Renal cortex interstitium (tissue), 11 donors: ENCODE measurements around the gene MCU. TPM values are rescaled to one million over a fixed set of nuclear protein-coding genes. Genes with fewer than 3 reads are reported as not detected.

Experiments
- DNase-seq, 11 donors: peaks; one replicate each; pipeline ENCODE4 v3.0.0-alpha.2; 2013; ENCODE audit warnings: low read depth in 9 of 11, low spot score in 4 of 11; ENCODE audit errors: extremely low read depth in 1 of 11
- polyA plus RNA-seq, 3 donors: library from polyadenylated mRNA; unstranded; fragments of 120-200 nt; gene quantifications; one replicate each; pipeline ENCODE4 v1.2.1, GENCODE V29; 2013; ENCODE audit not compliant: insufficient read length in 3 of 3

MCU gene
- polyA plus RNA-seq, 3 donors, result 41.0 to 51.6 (median 44.1) TPM

DNA sequence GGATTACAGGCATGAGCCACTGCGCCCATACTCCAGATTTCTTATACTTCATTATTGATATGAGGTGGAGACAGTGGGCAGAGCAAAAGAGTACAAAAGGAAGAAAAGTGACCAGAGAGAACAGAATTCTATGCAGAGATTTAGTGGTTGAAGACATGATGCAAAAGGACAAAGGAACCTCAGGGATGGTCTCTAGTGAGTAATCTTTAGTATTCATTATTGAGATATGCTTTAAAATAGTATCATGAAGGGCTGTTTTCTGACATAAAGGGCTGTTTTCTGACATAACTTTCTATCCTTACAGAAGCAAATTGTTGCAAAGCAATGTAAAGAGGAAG is 120.4 kb downstream of the MCU start:
- no peak for DNase-seq

DNA sequence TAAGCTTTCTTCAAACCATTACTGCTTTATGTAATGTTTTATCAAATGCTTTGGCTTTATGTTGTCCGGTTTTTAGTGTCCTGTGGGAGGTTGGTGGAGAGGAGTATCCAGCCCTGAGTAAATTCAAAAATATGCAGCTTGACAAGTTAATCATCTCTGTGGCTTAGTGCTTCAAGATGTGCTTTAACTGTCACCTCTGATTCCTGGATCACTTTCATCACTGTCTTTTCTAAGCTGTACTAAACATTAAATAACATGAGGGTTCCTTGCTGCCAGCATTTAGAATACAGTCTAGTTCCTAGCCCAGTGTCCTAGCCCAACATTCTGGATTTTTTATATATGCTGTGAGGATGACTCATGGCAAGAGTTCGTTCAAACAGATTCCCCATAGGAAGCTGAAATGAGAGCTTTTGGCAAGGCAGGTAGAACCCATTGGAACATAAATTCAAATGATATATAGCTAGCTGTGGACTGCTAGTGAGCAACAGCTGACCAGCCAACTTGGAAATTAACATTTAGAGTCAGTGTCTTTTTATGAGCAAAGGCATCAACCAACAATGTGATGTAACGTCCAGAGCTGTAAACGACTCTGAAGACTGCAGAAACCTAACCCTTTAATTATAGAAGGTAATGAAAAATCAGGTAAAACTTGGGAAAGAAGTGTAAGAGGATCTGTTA is 120.9 kb downstream of the MCU start:
- no peak for DNase-seq

DNA sequence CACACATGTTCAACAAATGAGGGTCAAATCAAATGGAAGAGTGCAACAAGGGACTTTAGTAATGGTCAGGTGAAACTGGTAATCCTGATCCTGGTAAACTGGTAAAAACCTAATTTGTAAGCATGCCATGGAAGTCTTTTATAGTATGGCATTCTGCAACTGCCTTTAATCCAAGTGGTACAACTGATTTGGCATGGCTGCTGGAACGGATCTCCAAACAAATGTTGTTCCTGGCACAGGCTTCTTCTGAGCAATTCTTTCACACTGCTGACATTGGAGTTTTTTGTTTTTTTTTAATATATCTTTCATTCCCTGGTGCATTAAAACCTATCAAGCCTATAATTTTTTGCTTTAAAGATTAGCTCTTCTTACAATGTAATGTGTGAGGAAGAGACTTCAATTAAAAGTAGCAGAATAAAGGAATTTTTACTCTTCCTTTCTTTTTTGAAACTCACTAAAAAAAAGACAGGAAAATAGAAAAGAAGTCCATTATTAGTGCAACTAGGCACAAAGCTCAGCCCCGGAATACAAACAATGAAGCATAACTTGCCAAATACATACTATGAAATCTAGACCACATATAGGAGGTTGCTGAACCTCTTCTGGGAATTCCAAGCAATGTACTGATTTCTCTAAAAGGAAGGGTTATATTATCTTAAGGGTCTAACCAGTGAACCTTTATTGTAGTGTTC is 122.3 kb downstream of the MCU start:
- DNase-seq, result no peak

DNA sequence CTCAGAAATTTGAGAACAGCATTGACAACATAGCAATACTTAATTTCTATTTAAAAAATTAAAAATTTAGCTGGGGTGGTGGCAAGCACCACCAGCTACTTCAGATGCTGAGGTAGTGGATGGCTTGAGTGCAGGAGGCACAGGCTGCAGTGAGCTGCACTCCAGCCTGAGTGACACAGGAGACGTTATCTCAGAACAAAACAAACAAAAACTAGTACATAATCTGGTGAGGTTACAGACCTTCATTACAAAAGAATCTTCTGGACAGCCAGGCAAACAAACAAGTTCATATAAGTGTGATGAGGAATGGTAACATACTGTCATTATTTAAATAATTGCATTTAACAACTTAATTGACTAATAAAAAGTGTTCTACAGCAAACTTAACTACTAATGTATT is 124.6 kb downstream of the MCU start:
- DNase-seq, result no peak

DNA sequence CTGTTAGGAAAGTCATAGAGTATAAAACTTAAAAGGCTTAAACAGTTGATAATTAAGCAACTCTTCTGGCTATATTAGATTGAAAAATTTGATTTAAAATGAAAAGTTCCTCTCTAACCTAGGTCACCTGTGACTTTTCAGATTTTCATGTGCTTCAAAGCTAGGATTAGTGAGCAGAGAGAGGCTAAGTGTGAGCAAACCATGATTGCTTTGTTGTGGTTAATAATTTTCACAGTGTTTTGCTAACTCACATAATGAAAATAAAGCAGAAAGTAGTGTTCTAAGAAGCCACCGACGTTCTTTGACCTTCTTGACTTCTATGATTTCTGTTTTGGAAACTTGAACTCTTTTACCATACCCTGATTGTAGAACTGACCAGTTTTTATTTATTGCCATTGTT is 126.1 kb downstream of the MCU start:
- no peak for DNase-seq

DNA sequence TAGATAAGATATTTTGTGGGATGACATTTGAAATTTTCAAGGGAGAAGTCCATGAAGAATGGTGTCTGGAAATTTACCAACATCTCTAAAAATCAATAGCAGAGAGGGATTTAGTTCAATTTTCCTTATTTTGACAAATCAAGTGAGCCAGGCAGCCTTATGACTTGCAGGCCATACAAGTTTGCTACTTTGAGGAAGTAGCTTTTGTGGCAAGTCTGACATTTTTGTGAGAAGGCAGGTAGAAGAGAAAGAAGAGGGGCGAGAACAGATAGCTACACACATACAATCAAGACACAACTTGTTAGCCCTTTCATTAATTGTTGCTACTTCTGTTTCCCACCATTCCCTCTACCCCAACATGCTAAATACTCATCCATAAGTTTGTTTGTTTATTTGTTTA is 127.1 kb downstream of the MCU start:
- DNase-seq, result no peak

DNA sequence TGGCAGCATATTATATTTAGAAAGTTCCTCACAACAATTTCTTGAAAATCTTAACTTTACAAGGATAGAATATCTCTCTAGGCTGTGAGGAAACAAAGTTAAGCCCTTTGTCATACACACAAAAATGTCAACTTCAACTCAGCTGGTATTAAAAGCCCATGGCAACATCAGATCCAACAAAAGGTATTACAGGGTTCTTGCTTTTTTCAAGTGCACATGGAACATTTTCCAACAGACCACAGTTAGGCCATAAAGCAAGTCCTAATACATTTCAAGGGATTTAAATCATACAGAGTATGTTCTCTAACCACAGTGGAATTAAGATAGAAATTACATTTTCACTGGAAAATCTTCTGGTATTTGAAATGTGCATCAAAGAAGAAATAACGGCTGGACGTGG is 129.7 kb downstream of the MCU start:
- no peak for DNase-seq

DNA sequence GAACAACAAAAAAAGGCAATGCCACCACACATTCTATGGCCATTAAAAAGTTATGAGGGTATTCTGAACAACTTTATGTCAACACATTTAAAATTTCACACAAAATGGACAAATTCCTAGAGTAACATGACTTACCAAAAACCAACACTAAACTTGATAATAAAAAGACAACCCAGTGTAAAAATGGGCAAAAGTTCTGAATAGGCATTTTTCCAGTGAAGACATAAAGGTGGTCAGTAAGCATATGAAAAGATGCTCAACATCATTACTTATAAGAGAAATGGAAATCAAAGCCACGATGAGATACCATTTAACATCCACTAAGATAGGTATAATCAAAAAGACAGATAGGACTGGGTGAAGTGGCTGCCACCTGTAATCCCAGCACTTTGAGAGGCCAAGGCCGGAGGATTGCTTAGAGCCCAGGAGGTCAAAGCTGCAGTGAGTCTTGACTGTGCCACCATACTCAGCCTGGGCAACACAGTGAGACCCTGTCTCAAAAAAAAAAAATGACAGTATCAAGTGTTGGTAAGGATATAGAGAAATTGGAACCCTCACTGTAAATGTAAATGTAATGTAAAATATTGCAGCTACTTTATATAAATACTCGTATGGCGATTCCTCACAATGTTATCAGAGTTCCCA is 130.5 kb downstream of the MCU start:
- DNase-seq, result no peak

DNA sequence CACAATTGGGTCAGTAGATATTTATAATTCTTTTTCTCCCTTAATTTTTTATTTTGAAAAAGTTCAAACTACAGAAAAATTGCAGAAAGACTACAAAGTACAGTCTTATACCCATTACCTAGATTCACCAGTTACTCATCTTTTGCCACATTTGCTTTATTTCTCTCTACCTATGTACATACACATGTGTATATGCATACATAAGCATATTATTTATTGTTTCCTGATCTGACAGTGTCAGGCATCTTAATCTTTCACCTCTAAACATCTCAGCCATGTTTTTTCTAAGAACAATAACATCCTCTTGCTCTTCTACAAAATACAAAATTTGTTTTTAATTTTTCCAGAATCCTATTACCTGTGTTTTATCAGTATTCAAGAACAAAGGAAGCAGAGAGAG is 133.2 kb downstream of the MCU start:
- DNase-seq, result no peak

DNA sequence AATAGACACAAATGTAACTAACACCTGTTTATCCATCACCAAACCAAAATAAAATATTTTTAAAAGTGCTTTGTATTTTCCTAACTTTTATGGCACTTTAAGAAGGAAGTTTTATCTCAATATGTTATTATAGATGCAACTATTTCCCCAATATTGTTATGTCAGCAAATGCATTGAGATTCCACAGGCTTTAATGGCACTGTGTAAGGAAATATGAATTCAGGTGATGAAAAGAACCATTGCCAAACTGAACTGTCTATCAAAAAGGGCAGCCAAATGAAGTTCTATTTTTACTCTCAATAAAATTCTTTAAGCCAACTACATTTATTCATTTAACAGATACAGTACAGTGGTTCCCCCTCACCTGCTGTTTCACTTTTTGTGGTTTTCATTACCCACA is 134.4 kb downstream of the MCU start:
- DNase-seq, result no peak

DNA sequence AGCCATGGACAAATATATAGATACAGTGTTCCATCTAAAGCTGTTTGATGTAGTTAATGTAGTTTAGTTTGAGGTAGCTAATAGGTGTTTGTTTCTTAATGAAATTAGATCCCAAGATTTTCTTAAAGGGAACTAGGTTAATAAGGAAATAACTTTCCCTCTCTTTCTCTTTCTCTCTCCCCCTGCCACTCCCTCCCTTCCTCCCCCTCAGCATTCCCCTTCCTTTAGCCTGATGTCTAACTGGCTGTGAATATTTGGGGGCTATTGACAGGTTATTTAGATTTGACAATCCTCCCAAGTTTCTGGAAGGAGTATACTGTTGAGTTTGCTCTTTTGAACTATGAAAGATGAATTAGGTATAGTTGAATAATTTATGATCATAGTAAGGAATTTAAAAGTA is 136.4 kb downstream of the MCU start:
- DNase-seq, result no peak

DNA sequence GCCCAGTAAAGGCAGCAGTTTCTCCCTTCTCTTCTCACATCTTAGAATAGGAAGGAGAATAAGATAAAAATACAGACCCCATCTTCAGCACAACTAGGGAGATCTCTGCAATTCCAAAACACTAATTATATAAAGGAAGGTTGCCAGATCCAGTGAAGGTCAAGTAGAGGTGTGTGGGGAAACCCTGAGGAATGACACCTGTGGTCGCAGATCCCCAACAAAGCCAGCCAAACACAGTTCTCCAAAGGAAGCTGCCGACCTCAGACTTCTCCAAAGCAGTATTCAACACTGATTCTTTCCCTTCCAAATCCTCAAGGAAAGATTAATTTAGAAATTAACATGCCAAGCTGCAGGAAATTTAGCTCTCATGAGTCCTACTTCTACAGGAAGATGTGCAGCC is 138.7 kb downstream of the MCU start:
- DNase-seq, result no peak

DNA sequence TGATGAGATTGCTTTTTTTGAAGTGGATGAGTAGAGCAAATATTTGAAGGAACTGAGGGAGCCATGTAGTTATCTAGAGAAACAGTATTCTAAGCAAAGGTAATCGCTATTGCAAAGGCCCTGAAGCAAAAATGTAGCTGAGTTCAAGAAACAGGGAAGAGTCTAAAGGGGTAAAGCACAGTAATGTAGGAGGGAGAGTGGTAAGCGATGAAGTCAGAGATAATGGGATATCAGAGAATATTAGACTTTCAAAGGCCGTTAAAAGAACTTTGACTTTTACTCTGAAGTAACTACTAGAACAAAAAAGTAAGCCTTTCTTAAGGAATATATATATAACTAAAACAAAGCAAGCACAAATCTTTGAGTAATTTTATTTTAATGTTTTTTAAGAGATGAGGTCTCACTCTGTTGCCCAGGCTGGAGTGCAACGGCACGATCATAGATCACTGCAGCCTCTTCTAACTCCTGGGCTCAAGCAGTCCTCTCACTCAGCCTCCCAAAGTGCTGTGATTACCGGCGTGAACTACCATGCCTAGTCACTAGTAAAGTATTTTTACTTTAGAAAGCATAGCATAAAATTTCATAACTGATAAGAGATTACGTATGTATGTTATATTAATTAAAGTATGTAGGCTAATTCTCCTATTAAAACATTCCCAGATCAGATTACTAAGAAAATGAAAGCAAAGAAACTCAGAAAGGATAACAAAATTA is 139.9 kb downstream of the MCU start:
- no peak for DNase-seq

DNA sequence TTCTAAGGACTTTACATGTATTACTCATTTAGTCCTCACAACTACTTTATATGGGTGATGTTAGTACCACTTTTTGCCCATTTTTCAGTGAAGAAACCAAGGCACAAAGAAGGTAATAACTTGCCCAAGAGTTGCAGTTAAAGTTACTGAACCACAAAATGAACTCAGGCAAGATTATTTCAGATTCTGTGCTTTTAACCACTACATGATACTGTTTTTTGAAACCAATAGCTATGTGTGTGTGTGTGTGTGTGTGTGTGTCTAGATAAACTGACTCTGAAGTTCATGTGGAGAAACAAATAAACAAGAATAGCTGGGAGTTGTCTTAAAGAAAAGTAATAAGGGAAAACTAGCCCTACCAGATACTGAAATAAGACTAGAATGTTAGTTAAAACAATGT is 140.8 kb downstream of the MCU start:
- no peak for DNase-seq

DNA sequence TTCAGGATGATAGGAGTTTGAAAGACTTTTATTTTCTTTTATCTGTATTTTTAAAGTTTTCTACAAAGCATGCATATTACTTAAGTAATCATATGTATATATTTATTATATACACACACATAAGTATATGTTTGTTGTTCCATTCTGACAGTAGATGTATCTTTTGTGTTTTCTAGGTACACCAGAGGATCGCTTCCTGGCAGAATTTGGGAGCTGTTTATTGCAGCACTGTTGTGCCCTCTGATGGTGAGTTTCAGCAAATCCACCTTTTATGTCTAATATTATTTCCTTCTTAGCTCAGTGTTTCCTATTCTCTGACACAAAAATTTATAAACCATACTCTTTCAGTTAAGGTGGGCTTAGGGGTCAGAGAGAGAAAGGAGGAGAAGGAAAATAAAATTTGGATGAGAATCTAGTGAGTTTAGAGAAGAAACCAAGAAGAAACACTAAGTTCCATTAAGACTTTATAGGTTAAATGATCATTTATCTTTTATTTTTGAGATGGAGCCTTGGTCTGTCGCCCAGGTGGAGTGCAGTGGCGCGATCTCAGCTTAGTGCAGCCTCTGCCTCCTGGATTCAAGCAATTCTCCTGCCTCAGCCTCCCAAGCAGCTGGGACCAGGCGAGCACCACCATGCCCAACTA is 142.4 kb downstream of the MCU start:
- DNase-seq, result peak; percentile 12 to 67 (median 44)

DNA sequence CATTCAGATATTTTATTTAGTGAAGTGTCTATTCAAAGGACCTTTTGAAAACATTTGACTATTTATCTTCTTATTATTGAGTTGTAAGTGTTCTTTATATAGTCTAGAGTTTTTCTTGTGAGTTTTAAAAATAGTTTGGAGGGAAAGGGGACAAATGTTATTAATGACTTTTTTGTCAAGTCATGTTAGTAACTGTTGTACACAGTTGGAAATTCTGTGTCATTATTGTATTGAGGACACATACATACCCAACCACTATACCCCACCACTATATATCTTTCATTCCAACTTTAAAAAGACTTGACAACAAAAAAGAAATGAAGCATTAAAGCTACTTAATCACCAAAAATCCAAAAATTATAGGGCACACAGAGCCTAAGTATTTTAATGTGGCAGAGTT is 148.4 kb downstream of the MCU start:
- DNase-seq, result no peak

DNA sequence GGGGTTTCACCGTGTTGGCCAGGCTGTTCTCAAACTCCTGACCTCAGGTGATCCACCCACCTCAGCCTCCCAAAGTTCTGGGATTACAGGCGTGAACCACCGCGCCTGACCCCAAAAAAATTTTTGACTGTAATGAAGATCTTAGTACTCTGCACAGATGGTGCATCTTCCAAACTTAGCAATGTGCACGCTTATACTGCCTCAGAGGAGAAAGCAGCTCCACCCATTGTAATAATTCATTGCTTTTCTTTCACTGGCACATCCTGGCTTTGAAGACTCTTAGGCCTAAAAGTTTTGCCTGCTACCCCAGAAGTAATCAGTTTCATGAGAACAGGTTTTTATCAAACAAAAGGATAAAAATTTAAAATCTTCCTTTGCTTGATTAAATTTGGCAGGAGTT is 149.5 kb downstream of the MCU start:
- DNase-seq, result no peak

DNA sequence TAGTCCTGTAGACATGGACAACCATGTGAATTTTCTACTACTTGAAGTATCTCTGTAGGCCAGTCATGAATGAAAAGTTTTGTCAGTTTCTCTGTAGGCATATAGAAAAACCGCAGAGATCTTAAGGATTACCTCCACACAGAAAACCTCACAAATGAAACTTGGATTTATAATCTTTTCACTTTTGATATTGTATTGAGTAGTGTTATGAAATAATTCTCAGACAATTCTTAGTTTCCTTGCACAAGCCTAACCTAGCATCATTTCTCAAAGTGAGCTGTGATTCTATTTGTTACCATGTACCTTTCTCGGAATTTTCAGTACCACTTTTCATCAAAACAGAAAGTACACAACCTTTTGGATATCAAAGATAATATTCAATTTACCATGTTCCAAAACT is 150.2 kb downstream of the MCU start:
- DNase-seq, result no peak

DNA sequence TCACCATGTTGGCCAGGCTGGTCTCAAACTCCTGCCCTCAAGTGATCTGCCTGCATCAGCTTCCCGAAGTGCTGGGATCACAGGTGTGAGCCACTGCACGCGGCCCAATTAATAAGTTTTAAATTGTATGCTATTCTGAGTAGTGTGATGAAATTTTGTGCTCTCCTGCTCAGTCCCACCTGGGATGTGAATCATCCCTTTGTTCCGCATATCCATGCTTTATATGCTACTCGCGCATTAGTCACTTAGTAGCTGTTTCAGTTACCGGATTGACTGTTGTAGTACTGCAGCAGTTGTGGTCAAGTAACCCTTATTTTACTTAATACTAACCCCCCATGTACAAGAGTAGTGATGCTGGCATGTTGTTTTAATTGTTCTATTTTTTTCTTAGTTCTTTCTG is 154.3 kb downstream of the MCU start:
- no peak for DNase-seq

DNA sequence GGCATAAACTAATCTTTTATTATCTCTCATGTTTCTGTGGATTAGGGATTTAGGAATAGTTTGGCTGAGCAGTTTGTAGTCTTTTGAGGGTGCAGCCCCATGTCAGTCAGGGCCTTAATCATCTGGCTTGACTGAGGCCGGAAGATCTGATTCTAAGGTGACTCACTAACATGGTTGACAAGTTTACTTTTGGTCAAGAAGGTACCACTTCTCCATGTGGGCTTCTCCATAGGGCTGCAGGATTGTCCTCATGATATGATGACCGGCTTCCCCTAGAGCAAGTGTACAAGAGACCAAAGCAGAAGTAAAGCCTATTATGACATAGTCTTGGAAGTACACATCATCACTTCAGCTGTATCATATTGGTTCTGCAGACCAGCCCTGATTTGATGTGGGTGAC is 155.7 kb downstream of the MCU start:
- no peak for DNase-seq
